HEK293T (cell line): Measurements from ENCODE around the gene MBD2.

Experiments
- BHLHE40 ChIP-seq: fragments of 450-650 bp; IDR thresholded peaks from 2 replicates; pipeline ENCODE4 v1.6.1; 2016; ENCODE audit warnings: mild to moderate bottlenecking, moderate library complexity, borderline replicate concordance
- ELF4 ChIP-seq: fragments of 450-650 bp; IDR thresholded peaks from 2 replicates; pipeline ENCODE4 v1.6.1; 2017; ENCODE audit warnings: antibody characterized with exemption
- SP1 ChIP-seq: fragments of 450-650 bp; IDR thresholded peaks from 2 replicates; pipeline ENCODE4 v1.6.1; 2017

DNA sequence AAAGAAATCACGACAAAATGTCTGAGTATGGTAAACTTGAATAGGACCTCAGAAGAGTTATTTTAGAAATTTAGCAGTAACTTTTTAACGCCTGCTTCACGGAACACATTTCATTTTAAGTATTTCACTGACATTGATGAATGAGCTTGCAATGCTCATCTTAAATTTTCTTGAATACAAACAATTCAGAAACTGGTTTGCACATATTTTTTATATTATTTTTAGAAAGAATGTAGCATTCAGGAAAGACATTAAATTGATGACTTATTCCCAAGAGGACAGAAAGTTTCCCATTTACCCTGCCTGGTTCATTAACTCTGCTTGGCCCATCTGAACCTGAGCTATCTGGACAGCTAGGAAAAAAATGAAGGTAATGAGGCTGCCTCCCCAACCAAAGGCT, 89.3 kb downstream of the MBD2 start:
- no peak for TF ChIP-seq SP1
- no peak for TF ChIP-seq ELF4
- TF ChIP-seq BHLHE40 = no peak
